NCI-H1417 treated with DMSO at 0.1 percent for 48 hours (cell line): Measurements from ENCODE around the gene ZC3H11A.
"Not testable (repeated sequence)": the region's sequence is repeated elsewhere in the genome, so short reads cannot be mapped to it uniquely, and the experiment has no call there.

Experiments
- DNase-seq: peaks from one replicate; lab custom pipeline; 2025; lab: John Stamatoyannopoulos, UW

Gene ZC3H11A

GRCh38 chr1:203781962-203782361 lies 13.5 kb upstream of the ZC3H11A start:
- DNase-seq = no peak

- no peak for DNase-seq
These were observed 5.5 kb upstream of the ZC3H11A start for GRCh38 chr1:203789966-203790365.

GRCh38 chr1:203791498-203791897 lies 3.9 kb upstream of the ZC3H11A start:
- DNase-seq = no peak

- no peak for DNase-seq
These were observed 2.9 kb upstream of the ZC3H11A start for GRCh38 chr1:203792486-203792885.

GRCh38 chr1:203793561-203793960 lies 1.9 kb upstream of the ZC3H11A start:
- DNase-seq = not testable (repeated sequence)

GRCh38 chr1:203794764-203795440 lies 521 bp upstream of the ZC3H11A start:
- DNase-seq = no peak

GRCh38 chr1:203796236-203796605 lies 798 bp downstream of the ZC3H11A start:
- no peak for DNase-seq

- DNase-seq = no peak
These were observed 1.8 kb downstream of the ZC3H11A start for GRCh38 chr1:203797216-203797615.

GRCh38 chr1:203797948-203798655 lies 2.7 kb downstream of the ZC3H11A start:
- no peak for DNase-seq

- DNase-seq = no peak
These were observed 3.7 kb downstream of the ZC3H11A start for GRCh38 chr1:203799157-203799556.

GRCh38 chr1:203799971-203800370 lies 4.5 kb downstream of the ZC3H11A start:
- DNase-seq = no peak

GRCh38 chr1:203805689-203806088 lies 10.3 kb downstream of the ZC3H11A start:
- no peak for DNase-seq

GRCh38 chr1:203807196-203807595 lies 11.8 kb downstream of the ZC3H11A start:
- no peak for DNase-seq

GRCh38 chr1:203813581-203814341 lies 18.3 kb downstream of the ZC3H11A start:
- DNase-seq = no peak

- DNase-seq = no peak
These were observed 23.0 kb downstream of the ZC3H11A start for GRCh38 chr1:203818399-203818798.

GRCh38 chr1:203823306-203823705 lies 27.9 kb downstream of the ZC3H11A start:
- DNase-seq = no peak

GRCh38 chr1:203826175-203826574 lies 30.8 kb downstream of the ZC3H11A start:
- DNase-seq = no peak

GRCh38 chr1:203828002-203828401 lies 32.6 kb downstream of the ZC3H11A start:
- no peak for DNase-seq

GRCh38 chr1:203828503-203828902 lies 33.1 kb downstream of the ZC3H11A start:
- no peak for DNase-seq

- DNase-seq = not testable (repeated sequence)
These were observed 33.8 kb downstream of the ZC3H11A start for GRCh38 chr1:203829247-203829646.

- no peak for DNase-seq
These were observed 40.1 kb downstream of the ZC3H11A start for GRCh38 chr1:203835476-203835875.

- no peak for DNase-seq
These were observed 43.7 kb downstream of the ZC3H11A start for GRCh38 chr1:203839081-203839480.

GRCh38 chr1:203840208-203840808 lies 44.9 kb downstream of the ZC3H11A start:
- DNase-seq = no peak
